WI38 (cell line): Measurements from ENCODE around the gene LCLAT1.

ENCODE experiments used
- H3K4me3 ChIP-seq: 2 replicates; pipeline ENCODE4 v1.5.1; 2011; ENCODE audit warnings: low read depth, mild to moderate bottlenecking, control low read depth, low read length
- TF ChIP-seq, protein P1 (sequence below): IDR thresholded peaks from 2 replicates; pipeline ENCODE4 v1.5.1; 2012; ENCODE audit warnings: low read depth, mild to moderate bottlenecking, control low read depth, low read length

LCLAT1 gene

GRCh38 chr2:30647752-30648457, 200.9 kb downstream of the LCLAT1 start:
- H3K4me3 ChIP-seq, result no peak overlapping the region
- TF ChIP-seq, protein P1, sequence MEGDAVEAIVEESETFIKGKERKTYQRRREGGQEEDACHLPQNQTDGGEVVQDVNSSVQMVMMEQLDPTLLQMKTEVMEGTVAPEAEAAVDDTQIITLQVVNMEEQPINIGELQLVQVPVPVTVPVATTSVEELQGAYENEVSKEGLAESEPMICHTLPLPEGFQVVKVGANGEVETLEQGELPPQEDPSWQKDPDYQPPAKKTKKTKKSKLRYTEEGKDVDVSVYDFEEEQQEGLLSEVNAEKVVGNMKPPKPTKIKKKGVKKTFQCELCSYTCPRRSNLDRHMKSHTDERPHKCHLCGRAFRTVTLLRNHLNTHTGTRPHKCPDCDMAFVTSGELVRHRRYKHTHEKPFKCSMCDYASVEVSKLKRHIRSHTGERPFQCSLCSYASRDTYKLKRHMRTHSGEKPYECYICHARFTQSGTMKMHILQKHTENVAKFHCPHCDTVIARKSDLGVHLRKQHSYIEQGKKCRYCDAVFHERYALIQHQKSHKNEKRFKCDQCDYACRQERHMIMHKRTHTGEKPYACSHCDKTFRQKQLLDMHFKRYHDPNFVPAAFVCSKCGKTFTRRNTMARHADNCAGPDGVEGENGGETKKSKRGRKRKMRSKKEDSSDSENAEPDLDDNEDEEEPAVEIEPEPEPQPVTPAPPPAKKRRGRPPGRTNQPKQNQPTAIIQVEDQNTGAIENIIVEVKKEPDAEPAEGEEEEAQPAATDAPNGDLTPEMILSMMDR, result no peak

DNA sequence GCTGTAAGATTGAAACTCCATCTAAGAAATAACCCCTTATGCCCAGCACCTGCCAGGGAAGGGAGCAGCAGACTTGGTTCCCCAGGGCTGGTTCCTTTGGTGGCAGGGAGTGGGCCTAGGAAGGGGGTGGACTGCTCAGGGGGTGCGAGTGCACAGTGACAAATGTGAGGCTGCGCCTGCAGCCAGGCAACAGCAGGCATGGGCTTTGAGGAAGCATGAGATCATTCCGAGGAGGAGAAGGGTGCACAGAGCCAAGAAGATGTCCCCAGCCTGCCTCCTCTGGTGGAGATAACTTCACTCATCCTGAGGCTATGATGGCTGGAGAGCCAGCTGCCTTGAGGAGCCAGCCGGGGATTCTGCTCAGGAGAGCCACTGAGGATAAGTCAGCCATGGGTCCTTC, 202.2 kb downstream of the LCLAT1 start:
- no peak overlapping the region for H3K4me3 ChIP-seq
- TF ChIP-seq, protein P1, result no peak

DNA sequence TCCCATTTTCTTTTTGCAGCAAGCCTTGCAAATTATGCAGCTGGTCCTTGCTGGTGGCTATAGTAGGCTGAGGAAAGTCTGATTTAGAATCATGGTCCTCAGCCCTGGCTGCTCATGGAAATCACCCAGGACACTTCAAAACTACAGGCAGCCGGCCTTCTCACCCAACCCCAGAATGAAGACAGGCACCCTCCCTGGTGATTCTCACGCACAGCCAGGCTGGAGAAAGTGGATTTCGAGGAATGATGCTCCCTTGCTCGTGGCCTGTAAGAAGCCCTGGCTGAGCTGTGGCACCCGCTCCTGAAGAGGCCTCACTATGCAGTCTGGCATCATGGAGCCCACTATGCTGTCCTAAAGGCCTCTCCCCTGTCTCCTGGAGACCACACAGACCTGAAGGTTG, 202.8 kb downstream of the LCLAT1 start:
- TF ChIP-seq, protein P1, result no peak
- no peak overlapping the region for H3K4me3 ChIP-seq

- TF ChIP-seq, protein P1, result no peak
- no peak overlapping the region for H3K4me3 ChIP-seq
Observed at GRCh38 chr2:30652271-30652915, 205.3 kb downstream of the LCLAT1 start.

DNA sequence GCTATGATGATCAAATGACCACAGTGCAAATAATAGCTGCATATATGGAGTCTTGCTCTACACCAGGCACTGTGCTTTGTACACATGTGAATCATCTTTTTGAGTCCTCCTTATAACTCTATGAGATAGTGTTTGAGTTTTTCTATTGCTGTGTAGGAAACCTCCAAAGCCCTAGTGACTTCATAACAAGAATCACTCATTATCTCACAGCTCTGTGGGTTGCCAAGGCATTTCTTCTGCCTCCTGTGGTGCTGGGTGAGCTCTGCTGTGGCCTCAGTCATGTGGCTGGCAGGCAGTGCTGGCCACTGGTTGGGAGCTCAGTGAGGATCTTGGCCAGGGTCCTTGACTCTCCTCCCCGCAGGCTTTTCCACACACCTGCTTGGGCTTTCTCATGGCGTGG, 206.8 kb downstream of the LCLAT1 start:
- TF ChIP-seq, protein P1, result no peak

GRCh38 chr2:30654404-30654803, 207.4 kb downstream of the LCLAT1 start:
- no peak overlapping the region for H3K4me3 ChIP-seq
- TF ChIP-seq, protein P1, result no peak

More for the DNA sequence above, 206.8 kb downstream of the LCLAT1 start:
- H3K4me3 ChIP-seq, result no peak overlapping the region

GRCh38 chr2:30655211-30655610, 208.2 kb downstream of the LCLAT1 start:
- TF ChIP-seq, protein P1, result no peak
- no peak overlapping the region for H3K4me3 ChIP-seq
